Measurements from ENCODE around the gene GSG1.
"Not testable (repeated sequence)": the region's sequence is repeated elsewhere in the genome, so short reads cannot be mapped to it uniquely, and the experiment has no call there.

DNA sequence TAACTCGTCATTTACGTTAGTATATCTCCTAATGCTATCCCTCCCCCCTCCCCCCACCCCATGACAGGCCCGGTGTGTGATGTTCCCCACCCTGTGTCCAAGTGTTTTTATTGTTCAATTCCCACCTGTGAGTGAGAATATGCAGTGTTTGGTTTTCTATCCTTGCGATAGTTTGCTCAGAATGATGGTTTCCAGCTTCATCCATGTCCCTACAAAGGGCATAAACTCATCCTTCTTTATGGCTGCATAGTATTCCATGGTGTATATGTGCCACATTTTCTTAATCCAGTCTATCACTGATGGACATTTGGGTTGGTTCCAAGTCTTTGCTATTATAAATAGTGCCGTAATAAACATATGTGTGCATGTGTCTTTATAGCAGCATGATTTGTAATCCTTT, 19.8 kb downstream of the GSG1 start:
- TF ChIP-seq, protein P1, sequence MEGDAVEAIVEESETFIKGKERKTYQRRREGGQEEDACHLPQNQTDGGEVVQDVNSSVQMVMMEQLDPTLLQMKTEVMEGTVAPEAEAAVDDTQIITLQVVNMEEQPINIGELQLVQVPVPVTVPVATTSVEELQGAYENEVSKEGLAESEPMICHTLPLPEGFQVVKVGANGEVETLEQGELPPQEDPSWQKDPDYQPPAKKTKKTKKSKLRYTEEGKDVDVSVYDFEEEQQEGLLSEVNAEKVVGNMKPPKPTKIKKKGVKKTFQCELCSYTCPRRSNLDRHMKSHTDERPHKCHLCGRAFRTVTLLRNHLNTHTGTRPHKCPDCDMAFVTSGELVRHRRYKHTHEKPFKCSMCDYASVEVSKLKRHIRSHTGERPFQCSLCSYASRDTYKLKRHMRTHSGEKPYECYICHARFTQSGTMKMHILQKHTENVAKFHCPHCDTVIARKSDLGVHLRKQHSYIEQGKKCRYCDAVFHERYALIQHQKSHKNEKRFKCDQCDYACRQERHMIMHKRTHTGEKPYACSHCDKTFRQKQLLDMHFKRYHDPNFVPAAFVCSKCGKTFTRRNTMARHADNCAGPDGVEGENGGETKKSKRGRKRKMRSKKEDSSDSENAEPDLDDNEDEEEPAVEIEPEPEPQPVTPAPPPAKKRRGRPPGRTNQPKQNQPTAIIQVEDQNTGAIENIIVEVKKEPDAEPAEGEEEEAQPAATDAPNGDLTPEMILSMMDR (IDR thresholded peaks at IDR 0.05), result not testable (repeated sequence)
- not testable (repeated sequence) for TF ChIP-seq ZFX (IDR thresholded peaks at IDR 0.05; ENCODE audit: borderline replicate concordance)

Data from 22Rv1 (cell line).